SKM-1 treated with dmso at 0.1 percent for 144 hours (cell line): ENCODE results near the gene PAX5.

ENCODE experiments used
- DNase-seq: peaks from one replicate; lab custom pipeline; 2025; ENCODE audit not compliant: unreplicated experiment; lab: John Stamatoyannopoulos, UW

PAX5 gene

GRCh38 chr9:36903541-36904435 lies 130.3 kb downstream of the PAX5 start:
- DNase-seq, result no peak

GRCh38 chr9:36902861-36903524 lies 131.1 kb downstream of the PAX5 start:
- no peak for DNase-seq

GRCh38 chr9:36902080-36902716 lies 131.9 kb downstream of the PAX5 start:
- DNase-seq, result no peak

GRCh38 chr9:36901528-36901927 lies 132.5 kb downstream of the PAX5 start:
- DNase-seq, result no peak

- DNase-seq, result no peak
Measured at GRCh38 chr9:36900856-36901220, 133.2 kb downstream of the PAX5 start.

GRCh38 chr9:36900136-36900855 lies 133.8 kb downstream of the PAX5 start:
- DNase-seq, result no peak

GRCh38 chr9:36899406-36899805 lies 134.7 kb downstream of the PAX5 start:
- DNase-seq, result no peak

- no peak for DNase-seq
Measured at GRCh38 chr9:36898431-36899020, 135.5 kb downstream of the PAX5 start.

GRCh38 chr9:36897478-36897877 lies 136.6 kb downstream of the PAX5 start:
- DNase-seq, result no peak

- DNase-seq, result no peak
Measured at GRCh38 chr9:36897019-36897418, 137.0 kb downstream of the PAX5 start.

GRCh38 chr9:36896296-36896695 lies 137.8 kb downstream of the PAX5 start:
- no peak for DNase-seq

GRCh38 chr9:36895744-36896260 lies 138.3 kb downstream of the PAX5 start:
- no peak for DNase-seq

GRCh38 chr9:36894695-36895310 lies 139.3 kb downstream of the PAX5 start:
- DNase-seq, result no peak

- DNase-seq, result no peak
Measured at GRCh38 chr9:36893911-36894310, 140.2 kb downstream of the PAX5 start.

- DNase-seq, result no peak
Measured at GRCh38 chr9:36893184-36893583, 140.9 kb downstream of the PAX5 start.

- DNase-seq, result no peak
Measured at GRCh38 chr9:36892279-36892678, 141.8 kb downstream of the PAX5 start.

- no peak for DNase-seq
Measured at GRCh38 chr9:36891341-36891811, 142.7 kb downstream of the PAX5 start.

- DNase-seq, result no peak
Measured at GRCh38 chr9:36889844-36890243, 144.2 kb downstream of the PAX5 start.

- no peak for DNase-seq
Measured at GRCh38 chr9:36888551-36888950, 145.5 kb downstream of the PAX5 start.

- DNase-seq, result no peak
Measured at GRCh38 chr9:36884721-36885120, 149.3 kb downstream of the PAX5 start.
